ENCODE results near the gene AGER. TPM values are rescaled to one million over a fixed set of nuclear protein-coding genes. Genes with fewer than 3 reads are reported as not detected.

Gene AGER
- polyA plus RNA-seq, 2 of the 4 experiments (the other 2 are of a cell fraction), result 1.6 to 2.4 TPM

- TF ChIP-seq REST (IDR thresholded peaks at IDR 0.05) (no peak), CHD4 (IDR thresholded peaks at IDR 0.05; ENCODE audit: borderline replicate concordance) (no peak), KDM1A (IDR thresholded peaks at IDR 0.05; ENCODE audit: low read depth) (no peak), HOXA7 (CRISPR knock-in tag; IDR thresholded peaks at IDR 0.05) (no peak)
These were observed 20.3 kb downstream of the AGER start (continued) for GRCh38 chr6:32163559-32164258.

GRCh38 chr6:32158052-32158451 is 26.0 kb downstream of the AGER start:
- H3K4me1 ChIP-seq, result peaks cover 10% of the 10 kb centered on the region; the same call in 2 of the 3 replicates
- no peak for FAIRE-seq
- no peak overlapping the region for H3K4me2 ChIP-seq
- DNase-seq (ENCODE audit: low read depth in 1 of 2, low spot score in 1 of 2), result no peak
- H3K27ac ChIP-seq, result no peak overlapping the region
- H3K9me3 ChIP-seq, result no peaks in the 10 kb centered on the region
- CTCF ChIA-PET, result interaction anchor here (2.3 kb wide), 1 partner anchor 40 kb away, joined by 16 read pairs; no protein-coding TSS in a partner anchor
- POLR2A ChIA-PET, result no interaction called here
- TF ChIP-seq BCL3 (IDR thresholded peaks at IDR 0.05) (no peak), EHMT2 (IDR thresholded peaks at IDR 0.05; ENCODE audit: low read depth) (no peak), RNF2 (IDR thresholded peaks at IDR 0.05; ENCODE audit: borderline replicate concordance, low read depth) (no peak), EHF (CRISPR knock-in tag; IDR thresholded peaks at IDR 0.05) (no peak), HMGXB4 (CRISPR knock-in tag; IDR thresholded peaks at IDR 0.05; ENCODE audit: borderline replicate concordance) (no peak)
- no peak overlapping the region for H3K4me3 ChIP-seq
- no peak for ATAC-seq

GRCh38 chr6:32156891-32157290 is 27.2 kb downstream of the AGER start:
- Histone ChIP-seq H3K4me1 (peaks cover 14% of the 10 kb centered on the region; the same call in 2 of the 3 replicates), H3K4me2 (no peak overlapping the region), H3K9me3 (no peaks in the 10 kb centered on the region), H3K27ac (no peak overlapping the region), H3K4me3 (no peak overlapping the region)
- ChIA-PET POLR2A (no interaction called here), CTCF (interaction anchor here (2.3 kb wide), 1 partner anchor 39 kb away, joined by 16 read pairs; no protein-coding TSS in a partner anchor)
- FAIRE-seq, result no peak
- TF ChIP-seq MAFK (IDR thresholded peaks at IDR 0.05; ENCODE audit: partially characterized antibody) (peak; percentile 50), BHLHE40 (IDR thresholded peaks at IDR 0.05; ENCODE audit: low read depth, low read length) (no peak), HES2 (IDR thresholded peaks at IDR 0.05) (no peak)
- WGBS (ENCODE audit: missing lambda C conversion rate), result 91% methylated on average over 9 of the region's 9 CpGs
- no peak for DNase-seq (ENCODE audit: low read depth in 1 of 2, low spot score in 1 of 2)
- ATAC-seq, result no peak

Measured in A549 (cell line).